GM19025 (cell line): ENCODE results near the gene SLC29A4.
"Not testable (repeated sequence)": the region's sequence is repeated elsewhere in the genome, so short reads cannot be mapped to it uniquely, and the experiment has no call there.

Source experiments
- ATAC-seq: cut with Tn5 transposase; IDR thresholded peaks from one replicate; pipeline ENCODE4 v1.9.1; 2021; ENCODE audit warnings: mild to moderate bottlenecking, low read depth, moderate library complexity; ENCODE audit not compliant: unreplicated experiment

SLC29A4 gene

GRCh38 chr7:5295039-5296014, 12.6 kb downstream of the SLC29A4 start:
- no peak for ATAC-seq

DNA sequence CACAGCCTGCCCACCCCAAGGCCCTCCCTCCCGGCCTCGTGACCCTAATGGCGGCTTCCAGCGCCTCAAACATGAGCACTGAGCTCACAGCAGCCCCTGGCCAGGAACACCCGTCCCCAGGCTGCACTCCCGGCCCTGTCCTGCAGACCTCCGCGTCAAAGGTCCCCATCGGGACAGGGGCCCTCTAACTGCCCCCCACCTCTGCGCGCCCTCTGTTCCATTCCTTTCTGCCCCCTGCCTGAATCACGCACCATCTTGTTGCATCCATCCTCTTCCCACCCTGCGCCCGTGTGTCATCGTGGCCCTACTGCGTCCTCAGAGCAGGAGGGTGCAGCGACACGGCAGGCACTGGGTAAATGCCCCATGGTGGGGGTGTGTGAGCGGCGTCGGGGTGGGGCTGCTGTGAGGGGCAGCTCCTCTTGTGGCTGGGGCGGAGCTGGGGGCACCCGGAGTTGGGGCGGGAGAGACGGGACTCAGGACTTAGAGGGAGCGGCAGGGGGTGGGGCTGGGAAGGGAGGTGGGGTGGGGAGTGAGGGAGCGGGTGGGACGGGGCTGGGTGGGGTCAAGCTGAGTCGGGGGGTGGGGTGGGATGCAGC, 13.4 kb downstream of the SLC29A4 start:
- ATAC-seq = no peak

GRCh38 chr7:5296611-5297226, 14.0 kb downstream of the SLC29A4 start:
- no peak for ATAC-seq

DNA sequence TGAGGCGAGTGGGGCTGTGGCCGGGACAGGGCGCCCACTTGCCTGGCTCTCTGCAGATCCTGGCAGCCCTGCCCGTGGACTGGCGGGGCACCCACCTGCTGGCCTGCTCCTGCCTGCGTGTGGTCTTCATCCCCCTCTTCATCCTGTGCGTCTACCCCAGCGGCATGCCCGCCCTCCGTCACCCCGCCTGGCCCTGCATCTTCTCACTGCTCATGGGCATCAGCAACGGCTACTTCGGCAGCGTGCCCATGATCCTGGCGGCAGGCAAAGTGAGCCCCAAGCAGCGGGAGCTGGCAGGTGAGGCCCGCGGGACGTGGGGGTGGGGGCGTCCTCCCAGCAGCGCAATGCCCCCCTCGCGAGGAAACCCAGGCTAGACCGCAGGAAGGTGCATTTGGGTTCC, 17.6 kb downstream of the SLC29A4 start:
- ATAC-seq = no peak

- ATAC-seq = no peak
Measured at GRCh38 chr7:5302577-5302976, 19.8 kb downstream of the SLC29A4 start.

DNA sequence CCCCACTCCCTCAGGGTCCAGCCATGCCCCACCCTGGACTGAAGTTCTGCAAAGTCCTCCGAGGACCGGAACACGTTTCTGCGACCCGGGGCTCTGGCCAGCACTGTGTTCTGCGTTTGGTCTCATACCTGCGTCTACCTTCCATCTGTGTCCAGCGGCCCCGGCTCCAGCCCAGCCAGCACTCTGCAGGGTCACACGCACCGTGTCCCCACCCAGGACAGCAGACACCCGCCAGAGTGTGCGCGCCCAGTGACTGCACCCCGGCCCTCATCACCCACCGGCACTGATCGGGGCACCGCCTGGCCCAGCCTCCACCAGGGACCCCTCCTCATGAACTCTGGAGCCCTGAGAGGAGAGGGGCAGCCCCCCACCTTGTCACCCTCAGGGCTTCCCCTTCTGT, 20.3 kb downstream of the SLC29A4 start:
- no peak for ATAC-seq

GRCh38 chr7:5303591-5304505, 21.1 kb downstream of the SLC29A4 start:
- no peak for ATAC-seq

DNA sequence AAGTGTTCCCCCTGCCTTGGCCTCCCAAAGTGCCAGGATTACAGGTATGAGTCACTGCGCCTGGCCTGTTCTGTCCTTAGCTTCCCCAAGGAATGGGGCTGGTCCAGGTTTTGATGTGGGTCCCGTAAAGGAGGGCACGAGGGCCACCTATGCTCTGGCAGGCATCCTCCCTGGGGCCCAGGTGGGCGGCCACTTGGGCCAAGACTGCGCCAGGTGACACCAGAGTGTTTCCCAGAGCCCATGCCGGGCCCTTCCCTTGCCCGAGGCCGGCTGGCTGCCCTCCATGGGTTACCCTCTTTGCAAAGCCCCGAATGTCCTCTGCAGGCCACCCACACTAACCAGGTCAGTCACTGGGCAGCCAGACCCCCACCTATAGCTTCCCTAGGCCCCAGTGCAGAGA, 22.3 kb downstream of the SLC29A4 start:
- not testable (repeated sequence) for ATAC-seq

DNA sequence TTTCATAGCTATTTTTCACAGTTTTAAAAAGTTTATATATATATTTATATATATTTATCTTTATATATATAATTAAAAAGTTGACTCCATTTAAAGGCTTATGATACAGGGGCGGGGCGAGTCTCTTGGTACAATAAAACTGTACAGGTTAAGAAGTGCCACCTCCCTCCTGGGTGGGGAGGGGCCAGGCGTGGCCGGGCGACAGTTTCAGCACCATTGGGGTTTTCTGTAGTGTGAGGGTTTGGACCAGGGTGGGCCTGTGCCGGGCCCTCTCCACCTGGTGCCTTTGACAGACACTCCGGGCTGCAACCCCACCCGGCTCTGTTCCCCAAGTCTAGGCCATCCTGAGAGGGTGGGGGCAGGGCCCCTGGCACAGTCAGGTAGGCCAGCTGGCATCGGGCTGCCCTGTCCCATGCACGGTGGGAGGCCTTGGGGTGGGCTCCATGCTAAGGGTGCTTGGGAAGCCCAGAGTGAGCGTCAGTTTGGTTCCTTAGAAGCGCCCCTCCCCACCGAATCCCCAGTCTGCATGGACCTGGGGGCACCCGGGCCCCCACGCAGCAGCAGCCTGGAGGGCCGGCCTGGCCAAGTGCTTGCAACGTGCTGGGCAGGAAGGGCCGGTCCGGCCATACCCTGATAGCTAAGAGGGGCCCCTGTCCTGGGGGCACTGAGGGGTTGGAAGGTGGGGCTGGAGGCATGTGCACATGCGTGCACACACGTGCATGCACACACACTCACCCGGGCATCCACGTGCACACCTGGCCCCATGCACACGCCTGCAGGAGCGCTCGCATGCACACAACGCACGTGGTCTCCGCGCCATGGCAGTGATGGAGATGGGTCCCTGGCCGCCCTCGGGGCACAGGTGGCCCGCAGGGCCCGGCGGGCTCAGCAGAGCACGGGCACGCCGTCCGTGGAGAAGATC, 24.7 kb downstream of the SLC29A4 start:
- not testable (repeated sequence) for ATAC-seq

DNA sequence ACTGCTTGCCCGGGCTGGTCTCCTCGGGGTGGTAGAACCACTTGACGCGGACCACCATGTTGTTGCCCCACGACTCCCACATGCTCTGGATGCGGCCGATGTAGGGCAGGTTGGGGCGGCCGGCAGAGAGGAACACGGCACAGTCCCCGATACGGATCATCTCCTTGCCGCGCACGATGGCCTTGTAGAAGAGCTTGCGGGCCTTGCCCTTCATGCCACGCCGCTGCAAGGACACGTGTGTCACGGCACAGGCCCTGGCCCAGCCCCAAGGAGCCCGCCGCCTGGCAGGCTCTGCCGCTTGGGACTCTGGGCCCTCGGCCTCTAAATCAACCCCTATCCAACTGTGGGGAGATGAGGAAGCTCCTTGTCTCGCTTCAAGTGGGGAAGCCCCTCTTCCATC, 26.4 kb downstream of the SLC29A4 start:
- ATAC-seq = no peak

- no peak for ATAC-seq
Measured at GRCh38 chr7:5310822-5311405, 28.2 kb downstream of the SLC29A4 start.

DNA sequence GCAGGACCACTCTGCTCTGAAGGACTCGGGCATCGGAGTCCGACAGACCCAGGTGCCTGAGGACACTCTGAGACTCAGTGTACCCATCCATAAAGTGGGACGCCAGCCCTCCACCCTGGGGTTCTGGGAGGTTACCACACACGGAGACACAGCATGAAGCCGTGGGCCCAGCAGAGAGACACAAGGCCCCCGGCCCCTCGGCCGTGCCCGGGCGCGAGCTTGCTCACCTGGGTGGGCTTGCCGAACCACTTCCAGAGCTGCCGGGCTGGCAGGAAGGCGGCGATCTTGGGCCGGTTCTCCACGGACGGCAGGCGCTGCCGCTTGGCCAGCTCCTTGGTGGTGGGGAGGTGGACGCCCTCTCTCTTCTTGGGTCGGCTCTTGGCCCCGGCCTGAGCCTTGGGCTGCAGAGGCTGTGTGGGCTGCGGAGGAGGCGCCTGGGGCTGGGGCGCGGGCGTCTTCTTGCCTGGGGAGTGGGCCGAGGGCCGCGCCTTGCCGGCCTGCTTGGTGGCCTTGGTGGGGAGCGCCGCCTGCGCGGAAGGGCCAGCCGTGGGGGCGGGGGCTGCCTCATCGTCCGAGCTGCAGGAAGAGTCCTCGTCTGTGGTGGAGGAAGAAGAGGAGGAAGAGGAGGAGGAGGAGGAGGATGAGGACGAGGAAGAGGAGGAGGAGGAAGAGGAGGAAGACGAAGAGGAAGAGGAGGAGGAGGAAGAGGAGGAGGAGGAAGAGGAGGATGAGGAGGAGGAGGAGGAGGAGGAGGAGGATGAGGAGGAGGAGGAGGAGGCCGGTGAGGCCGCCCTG, 29.7 kb downstream of the SLC29A4 start:
- ATAC-seq = not testable (repeated sequence)

DNA sequence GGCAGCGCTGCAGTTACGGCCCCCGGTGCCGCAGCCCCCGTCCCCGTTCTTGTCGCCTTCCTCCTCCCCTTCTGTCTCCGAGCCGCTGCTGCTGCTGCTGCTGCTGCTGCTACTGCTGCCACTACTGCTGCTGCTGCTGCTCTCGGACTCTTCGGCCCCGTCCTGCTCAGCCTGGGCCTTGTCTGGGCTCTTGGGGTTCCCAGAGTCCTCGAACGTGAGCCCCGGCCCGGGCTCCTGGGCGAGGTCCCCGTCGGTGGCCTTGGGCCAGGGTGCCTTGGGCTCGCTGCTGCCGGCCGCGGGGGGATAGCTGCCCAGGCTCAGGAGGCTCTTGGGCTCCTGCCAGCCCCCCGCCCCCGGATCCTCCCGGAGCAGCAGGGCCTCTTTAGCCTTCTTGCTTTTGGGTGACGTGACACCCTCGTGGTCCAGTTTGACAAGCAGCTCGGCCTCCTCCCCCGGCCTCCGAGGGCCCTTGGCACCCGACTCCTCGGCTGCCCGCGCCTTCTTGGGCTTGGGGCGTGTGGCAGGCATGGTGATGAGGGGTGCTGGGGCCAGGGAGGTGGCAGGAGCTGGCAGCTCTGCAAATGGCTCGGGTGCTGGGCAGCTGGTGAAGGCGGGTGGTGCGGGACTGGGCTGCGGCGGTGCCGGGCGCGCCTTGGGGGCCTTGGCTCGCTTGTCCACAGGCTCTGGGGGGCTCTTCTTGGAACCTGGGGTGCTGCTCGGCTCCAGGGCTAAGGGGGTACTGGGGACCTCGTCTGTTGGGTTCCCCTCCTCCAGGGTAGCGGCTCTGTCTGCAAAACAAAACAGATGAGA, 30.5 kb downstream of the SLC29A4 start:
- ATAC-seq = not testable (repeated sequence)

GRCh38 chr7:5314864-5315263, 32.1 kb downstream of the SLC29A4 start:
- no peak for ATAC-seq

GRCh38 chr7:5315761-5316160, 33.0 kb downstream of the SLC29A4 start:
- no peak for ATAC-seq

DNA sequence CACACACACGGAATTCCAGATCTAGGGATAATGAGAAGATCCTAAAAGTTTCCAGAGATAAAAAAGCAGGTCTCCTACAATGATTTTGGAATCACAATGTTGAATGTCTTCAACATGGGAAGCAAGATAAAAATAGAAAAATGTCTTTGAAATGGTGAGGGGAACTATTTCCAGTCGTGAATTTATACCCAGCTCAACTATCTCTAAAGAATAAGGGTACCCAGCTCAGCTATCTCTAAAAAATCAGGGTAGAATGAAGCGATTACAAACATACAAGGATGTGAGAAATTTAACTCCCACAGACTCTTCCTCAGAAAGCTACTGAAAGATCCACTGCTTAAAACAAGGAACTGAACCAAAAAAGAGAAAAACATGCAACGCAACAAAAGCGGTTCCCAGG, 35.9 kb downstream of the SLC29A4 start:
- ATAC-seq = not testable (repeated sequence)

DNA sequence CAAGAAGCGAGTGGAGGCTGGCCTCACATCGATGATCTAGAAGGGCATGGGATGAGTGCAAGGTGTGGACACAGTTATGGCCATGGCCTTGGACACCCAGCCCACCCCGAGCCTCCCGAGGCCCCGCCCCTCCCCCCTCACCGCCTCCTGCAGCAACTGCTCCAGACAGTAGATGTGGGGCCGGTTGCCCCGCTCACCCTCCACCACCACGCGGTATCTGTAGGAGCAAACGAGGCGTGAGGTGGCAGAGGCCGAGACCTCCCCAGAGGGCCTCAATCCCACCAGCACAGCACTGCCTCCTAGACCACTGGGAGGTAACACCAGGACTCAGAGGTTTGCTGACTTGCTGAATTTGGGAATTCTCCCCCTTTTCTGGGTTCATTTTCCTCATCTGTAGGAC, 37.6 kb downstream of the SLC29A4 start:
- ATAC-seq = no peak
